ENCODE data around the gene SLC24A4. TPM values are rescaled to one million over a fixed set of nuclear protein-coding genes. Genes with fewer than 3 reads are reported as not detected.
"Not testable (repeated sequence)": the region's sequence is repeated elsewhere in the genome, so short reads cannot be mapped to it uniquely, and the experiment has no call there.

The SLC24A4 gene
- total RNA-seq, 1 donor from 2014 or later: 0.07 TPM

GRCh38 chr14:92516344-92516965 lies 193.5 kb downstream of the SLC24A4 start:
- intact Hi-C loops (cut with micrococcal nuclease): no loop called here

DNA sequence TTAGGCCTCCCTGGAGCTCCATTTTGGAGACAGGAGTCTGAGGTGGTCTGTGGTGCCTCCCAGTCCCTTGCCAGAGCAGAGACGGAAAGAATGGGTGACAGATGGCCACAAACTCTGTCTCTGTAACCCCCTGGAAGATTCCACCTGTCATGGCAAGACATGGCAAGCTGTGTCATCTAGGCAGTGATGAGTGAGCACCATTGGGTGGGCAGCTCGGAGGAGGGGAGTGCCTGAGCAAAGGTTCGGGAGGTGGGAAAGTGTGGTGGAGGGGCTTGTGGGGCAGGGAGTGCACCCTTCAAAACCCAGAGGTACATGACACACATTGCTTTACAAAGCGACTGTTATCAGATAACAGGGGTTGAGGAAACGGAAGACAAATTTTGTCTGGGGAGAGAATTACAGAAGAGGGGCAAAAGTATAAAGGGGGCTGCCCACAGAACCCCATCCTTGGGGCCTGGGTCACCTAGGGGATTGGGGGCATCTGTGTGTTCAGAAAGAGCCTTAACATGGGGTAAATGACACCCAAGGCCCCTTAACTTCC lies 194.1 kb downstream of the SLC24A4 start:
- intact Hi-C loops (cut with micrococcal nuclease): no loop called here

DNA sequence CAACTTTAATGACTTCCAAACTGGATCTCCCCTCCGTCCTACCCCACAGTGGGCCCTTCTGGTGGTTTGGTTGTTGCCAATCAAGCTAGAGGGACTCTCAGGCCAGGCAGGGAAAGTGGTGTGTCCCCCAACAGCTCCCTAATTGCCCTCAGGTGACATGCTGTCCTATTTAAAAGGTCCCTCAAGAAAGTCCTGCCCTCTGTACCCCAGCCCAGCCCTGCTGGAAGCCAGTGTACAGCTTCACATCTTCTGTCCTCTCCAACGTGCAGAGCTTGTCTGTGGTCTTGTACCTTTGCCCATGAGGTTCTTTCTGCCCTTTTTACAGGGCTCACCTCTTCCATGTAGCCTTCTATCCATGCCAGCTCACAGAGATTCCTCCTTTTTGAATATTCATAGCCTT lies 194.8 kb downstream of the SLC24A4 start:
- intact Hi-C loops (cut with micrococcal nuclease): no loop called here

DNA sequence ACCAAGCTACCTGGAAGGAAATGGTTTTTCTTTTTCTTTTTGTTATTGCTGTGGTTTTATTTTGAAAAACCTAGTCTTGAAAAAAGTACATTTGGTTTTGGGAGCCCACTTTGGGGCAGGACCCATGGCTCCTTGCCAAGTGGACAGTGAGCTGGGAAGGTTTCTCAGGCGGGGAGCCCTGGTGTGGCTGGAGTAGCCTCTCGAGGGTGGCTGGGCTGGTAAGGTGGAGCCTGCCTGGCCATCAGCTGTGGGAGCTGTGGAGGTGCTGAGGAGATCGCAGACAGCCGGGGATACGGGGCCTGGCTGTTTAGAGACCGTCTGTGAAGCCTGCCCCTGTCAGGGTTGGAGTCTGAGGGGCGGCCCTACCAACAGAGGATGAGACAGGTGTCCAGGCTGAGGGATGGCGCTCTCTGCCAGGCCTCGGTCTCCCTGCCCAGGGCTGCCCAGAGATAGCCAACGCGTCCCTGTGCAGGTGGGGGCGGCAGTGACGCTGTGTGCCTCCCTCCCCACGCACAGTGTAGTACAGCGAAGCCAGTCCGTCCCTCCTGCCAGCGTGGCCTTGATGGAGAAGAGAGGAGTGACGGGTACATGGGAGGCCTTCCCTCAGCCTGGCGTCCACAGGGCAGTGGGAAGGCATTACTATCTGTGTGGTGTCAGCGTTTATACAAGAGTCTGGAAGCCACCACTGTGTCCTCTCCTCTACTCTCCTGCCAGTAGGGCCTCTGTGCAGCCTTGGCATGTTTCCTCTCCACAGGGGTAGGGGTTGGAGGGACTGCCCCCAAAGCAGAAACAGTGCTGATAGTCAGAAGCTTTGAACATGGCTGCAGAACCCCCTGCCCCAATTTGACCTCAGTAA lies 196.5 kb downstream of the SLC24A4 start:
- intact Hi-C loops (cut with micrococcal nuclease): no loop called here

DNA sequence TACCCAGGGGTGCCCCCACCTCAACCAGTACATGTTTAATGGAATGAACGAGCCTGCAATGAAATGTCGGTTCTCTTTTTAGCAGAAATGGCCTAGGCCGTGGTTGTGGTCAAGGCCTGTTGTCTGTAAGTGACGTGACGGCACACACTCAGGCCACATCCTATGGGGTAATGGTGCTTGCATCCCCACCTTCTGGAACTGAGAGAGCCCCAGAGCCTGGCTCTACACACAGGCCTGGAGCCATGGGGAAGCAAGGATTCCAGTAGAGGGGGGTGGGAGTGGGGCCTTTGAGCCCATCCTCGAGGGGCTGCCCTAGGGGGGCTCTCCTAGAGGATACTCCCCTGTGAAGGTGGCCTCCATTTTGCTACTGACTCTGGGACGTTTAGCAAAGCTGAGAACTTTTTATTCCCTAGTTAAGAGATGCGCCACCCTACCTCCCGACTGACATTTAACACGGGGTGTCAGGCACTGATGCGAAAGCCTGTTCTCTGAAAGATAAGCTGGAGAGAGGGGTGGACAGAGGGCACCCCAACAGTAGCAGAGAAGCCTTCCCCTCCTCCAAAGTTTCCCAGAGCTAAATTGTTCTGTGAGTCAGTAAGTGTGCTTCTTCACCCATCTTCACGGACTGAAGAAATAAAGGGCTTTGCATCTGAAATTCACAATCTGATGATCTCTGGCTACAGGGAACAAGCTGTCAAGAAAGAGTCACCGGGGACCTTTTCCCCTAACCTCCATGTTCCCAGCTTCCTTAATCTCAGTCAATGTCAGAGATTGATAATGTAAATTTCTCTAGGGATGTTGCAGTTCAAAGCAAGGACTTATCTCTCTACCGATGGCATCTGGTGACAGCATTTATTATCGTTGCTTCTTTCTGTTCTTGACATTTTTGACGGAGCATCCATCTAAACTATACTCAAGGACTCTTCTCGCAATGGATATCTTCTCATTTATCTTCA lies 197.4 kb downstream of the SLC24A4 start:
- intact Hi-C loops (cut with micrococcal nuclease): no loop called here

- intact Hi-C loops (cut with micrococcal nuclease): no loop called here
Observed at GRCh38 chr14:92521058-92521415, 198.1 kb downstream of the SLC24A4 start.

DNA sequence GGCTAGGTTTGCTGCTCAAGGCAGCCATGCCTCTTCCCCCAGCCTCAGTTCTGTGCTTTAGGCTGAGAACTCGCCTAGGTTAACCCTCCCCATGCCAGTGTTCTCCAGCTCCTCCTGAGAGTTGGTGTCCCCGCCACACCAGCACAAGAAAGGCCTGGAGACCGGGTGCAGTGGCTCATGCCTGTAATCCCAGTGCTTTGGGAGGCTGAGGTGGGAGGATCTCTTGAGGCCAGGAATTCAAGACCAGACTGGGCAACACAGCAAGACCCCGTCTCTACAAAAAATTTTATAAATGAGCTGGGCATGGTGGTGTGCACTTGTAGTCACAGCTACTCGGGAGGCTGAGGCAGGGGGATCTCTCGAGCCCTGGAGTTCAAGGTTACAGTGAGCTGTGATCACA lies 200.8 kb downstream of the SLC24A4 start:
- intact Hi-C loops (cut with micrococcal nuclease): no loop called here

DNA sequence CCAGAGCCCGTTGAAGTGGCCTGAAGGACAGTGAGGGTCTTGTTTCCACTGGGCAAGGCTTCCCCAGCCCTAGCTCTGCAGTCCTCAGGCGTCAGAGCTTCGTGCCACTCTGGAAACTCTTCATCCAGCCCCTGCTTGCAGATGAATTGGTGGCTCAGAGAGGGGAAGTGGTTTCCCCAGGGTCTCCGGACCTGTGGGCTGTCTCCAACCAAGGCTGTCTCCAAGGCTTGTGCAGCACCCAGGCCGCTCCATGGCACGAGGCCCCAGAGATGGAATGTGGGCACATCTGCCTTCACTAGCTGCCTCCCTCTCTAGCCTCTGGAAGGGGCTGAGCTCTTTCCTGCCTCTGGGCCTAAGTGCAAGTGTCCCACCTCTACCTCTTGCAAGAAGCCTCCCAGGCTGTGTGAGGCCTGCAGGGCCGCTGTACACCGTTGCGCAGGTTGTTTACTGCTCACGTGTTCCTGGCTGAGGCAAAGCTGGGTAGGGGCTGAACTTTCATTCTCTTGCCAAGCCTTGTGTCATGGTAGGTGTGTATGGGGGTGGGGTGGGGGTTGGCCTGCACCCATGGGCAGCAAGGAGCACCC lies 201.7 kb downstream of the SLC24A4 start:
- intact Hi-C loops (cut with micrococcal nuclease): no loop called here

GRCh38 chr14:92525322-92526095 lies 202.5 kb downstream of the SLC24A4 start:
- intact Hi-C loops (cut with micrococcal nuclease): no loop called here

GRCh38 chr14:92527721-92528120 lies 204.8 kb downstream of the SLC24A4 start:
- intact Hi-C loops (cut with micrococcal nuclease): no loop called here

DNA sequence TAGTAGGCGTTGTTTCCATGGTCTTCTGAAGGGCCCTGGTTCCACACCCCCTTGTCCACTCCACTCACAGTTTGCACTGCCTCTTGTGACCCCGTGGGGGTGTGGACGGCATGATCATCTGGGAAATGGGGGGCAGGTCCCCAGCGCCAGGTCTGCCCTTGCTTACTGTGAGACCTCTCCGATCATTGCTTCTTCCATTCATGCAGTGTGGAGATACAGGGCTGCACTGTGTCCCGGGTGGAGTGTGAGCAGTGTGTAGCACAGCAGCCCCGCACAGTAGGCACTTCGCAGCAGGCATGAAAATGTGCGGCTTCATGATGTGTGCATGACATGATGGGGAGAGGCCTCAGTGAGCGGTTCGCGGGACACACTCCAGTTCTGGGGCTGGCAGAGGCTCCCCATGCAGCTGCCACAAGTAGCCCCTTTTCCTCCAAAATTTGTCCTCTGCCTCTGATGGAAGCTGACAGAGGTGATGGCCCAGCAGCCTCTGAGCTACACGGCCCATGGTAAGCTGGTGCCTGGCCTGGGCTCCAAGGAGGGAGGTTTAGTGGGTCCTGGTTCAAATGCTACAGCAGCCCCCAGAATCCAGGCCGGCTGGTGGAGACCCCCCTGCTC lies 205.6 kb downstream of the SLC24A4 start:
- intact Hi-C loops (cut with micrococcal nuclease): no loop called here

DNA sequence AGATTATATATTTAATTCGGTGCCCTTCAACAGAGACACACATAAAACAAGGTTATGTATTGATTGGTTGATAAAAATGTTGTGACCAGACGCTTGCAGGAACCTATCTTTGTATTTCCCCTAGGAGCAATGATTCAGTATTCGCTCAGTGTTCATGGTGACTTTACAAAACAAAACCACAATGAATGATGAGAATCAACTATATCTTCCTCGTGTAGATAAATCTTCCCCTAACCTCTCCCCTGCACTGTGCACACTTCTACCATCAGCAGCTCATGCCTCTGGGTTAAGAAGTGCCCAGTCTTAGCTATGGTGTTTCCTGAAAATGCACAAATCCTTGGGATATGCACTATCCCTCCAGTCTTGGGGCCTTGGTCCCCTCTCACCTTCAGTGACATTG lies 206.9 kb downstream of the SLC24A4 start:
- intact Hi-C loops (cut with micrococcal nuclease): no loop called here

DNA sequence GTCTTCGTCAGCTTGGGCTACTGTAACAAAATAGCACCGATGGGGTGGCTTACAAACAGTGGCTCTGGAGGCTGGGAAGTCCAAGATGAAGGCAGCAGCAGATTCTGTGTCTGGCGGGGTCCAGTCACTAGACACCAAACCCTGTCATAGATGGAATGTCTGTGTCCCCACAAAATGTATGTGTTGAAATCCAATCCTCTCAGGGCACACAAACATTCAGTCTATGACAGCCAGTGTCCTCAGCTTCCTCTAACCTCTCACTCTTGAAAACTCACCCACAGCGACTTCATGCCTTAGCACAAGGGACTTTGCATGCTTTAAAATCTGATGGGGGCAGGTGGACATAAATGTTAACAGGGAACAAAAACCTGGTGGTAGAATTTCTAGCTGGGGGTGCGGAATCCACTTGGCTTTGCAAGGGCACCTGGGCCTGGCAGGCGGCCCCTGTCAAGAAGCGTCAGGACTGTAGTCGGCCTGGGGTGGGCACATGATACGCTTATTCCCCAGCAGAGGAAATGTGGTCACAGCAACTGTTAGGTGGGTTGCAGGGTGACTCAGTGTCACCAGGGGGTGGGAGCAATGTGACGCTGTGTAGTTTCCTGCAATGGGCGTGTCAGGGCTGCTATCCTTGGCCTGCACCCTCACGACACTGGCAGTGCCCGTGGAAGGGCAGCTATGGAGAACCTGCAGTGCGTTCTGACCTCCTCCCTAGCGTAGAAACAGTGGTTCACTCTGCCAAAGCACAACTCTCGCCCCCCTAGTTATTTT lies 208.3 kb downstream of the SLC24A4 start:
- intact Hi-C loops (cut with micrococcal nuclease): no loop called here

DNA sequence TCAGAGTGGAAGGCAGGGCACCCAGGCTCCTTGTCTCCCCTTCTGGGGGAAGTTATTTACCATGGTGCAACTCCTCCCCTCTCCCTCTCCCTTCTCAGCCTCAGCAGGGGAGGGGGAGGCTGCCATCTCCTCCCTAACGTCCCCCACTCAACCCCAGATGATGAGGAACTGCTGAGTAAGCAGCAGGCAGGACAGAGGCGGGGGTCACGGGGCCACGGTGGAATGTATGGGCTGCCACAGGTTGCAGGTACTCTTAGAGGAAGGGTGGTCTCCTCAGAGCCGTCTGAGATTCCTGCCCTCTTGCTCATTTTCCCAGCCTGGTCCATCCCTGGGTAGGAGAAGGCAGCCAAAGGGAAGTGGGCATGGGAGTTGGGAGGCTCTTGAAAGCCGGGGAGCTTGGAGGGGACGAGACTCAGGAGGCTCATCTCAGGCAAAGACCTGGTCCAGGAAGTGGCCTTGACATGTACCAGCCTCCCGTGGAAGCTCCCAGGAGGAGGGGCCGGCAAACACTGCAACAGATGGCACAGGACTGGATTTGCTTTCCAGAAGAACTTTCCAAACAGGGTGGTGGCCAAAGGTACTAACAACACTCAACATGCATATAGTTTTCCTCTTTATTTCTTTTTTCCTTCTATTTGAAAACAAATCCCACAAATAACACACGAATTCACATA lies 209.7 kb downstream of the SLC24A4 start:
- intact Hi-C loops (cut with micrococcal nuclease): no loop called here

- intact Hi-C loops (cut with micrococcal nuclease): no loop called here
Observed at GRCh38 chr14:92534932-92535643, 212.1 kb downstream of the SLC24A4 start.

- intact Hi-C loops (cut with micrococcal nuclease): not testable (repeated sequence)
Observed at GRCh38 chr14:92536231-92536630, 213.3 kb downstream of the SLC24A4 start.

GRCh38 chr14:92538412-92538985 lies 215.5 kb downstream of the SLC24A4 start:
- intact Hi-C loops (cut with micrococcal nuclease): no loop called here

GRCh38 chr14:92539419-92539818 lies 216.5 kb downstream of the SLC24A4 start:
- intact Hi-C loops (cut with micrococcal nuclease): no loop called here
